Measurements from ENCODE around the gene TAB2. TPM values are rescaled to one million over a fixed set of nuclear protein-coding genes. Genes with fewer than 3 reads are reported as not detected.

Gene TAB2
- total and polyA plus RNA-seq, 2 of the 8 experiments (the other 6 are each of a cell fraction or from before 2014, with no cell fraction given): 40.4 to 63.0 TPM

- no peak for FAIRE-seq
- POLR2A ChIA-PET (ENCODE audit: partially characterized antibody): interaction anchor here (1.1 to 1.2 kb wide), 2 partner anchors 19 to 421 kb away, joined by 3 read pairs; no protein-coding TSS in a partner anchor
- no peak overlapping the region for H2BK20ac ChIP-seq (ENCODE audit: low read length)
Observed at GRCh38 chr6:149452037-149452939, 134.8 kb downstream of the TAB2 start.

More at GRCh38 chr6:149452037-149452939, 134.8 kb downstream of the TAB2 start:
- no peak overlapping the region for H3K27ac ChIP-seq (ENCODE audit: low read depth, low read length)
- no peak for DNase-seq (ENCODE audit: low read depth in 1 of 2, low spot score in 2 of 2)
- H3K23ac ChIP-seq (ENCODE audit: insufficient read length): no peak overlapping the region
- H3K4me1 ChIP-seq (replicated peaks in 1 of 4; ENCODE audit: control insufficient read depth in 3 of 4, insufficient read depth in 4 of 4, low read length in 3 of 4): peaks cover 0 to 1% (median 0%) of the 10 kb centered on the region in 4 experiments; a peak in 2 of 7 replicates
- H3K4me2 ChIP-seq (ENCODE audit: insufficient read depth in 1 of 2, low read depth in 2 of 2, low read length in 2 of 2): peak overlapping the region; percentile 73 to 96
- no peak overlapping the region for H2BK12ac ChIP-seq (ENCODE audit: low read depth, low read length)
- H3K4ac ChIP-seq (replicated peaks; ENCODE audit: insufficient read length, low read depth, low read length): no peak overlapping the region
- no peak overlapping the region for H4K5ac ChIP-seq (ENCODE audit: insufficient read length, low read depth, low read length)
- H3K79me2 ChIP-seq (ENCODE audit: control insufficient read depth in 1 of 2, insufficient read depth in 2 of 2, low read length in 2 of 2): no peaks in the 10 kb centered on the region
- H3K36me3 ChIP-seq (ENCODE audit: control insufficient read depth in 2 of 4, insufficient read depth in 4 of 4, low read length in 3 of 4): no peaks in the 10 kb centered on the region
- CTCF ChIA-PET (ENCODE audit: partially characterized antibody): interaction anchor here (1.0 to 1.4 kb wide), 3 partner anchors 9 to 372 kb away, joined by 3 to 7 read pairs (median 3); no protein-coding TSS in a partner anchor
- peak overlapping the region; percentile 10; the same call in 1 of the 2 replicates for H2AFZ ChIP-seq (ENCODE audit: low read length)
- no peak overlapping the region for H2BK120ac ChIP-seq (replicated peaks; ENCODE audit: low read depth, low read length)
- H3K23me2 ChIP-seq (ENCODE audit: low read depth, low read length): peaks cover 11% of the 10 kb centered on the region; the same call in 1 of the 2 replicates
- peaks cover 16 to 32% (median 30%) of the 10 kb centered on the region in 4 experiments for H3K27me3 ChIP-seq (replicated peaks in 1 of 4; ENCODE audit: control insufficient read depth in 3 of 4, extremely low read depth in 1 of 4, insufficient read depth in 3 of 4, low read length in 3 of 4)
- 89% methylated on average over 13 of the region's 13 CpGs; no CpG with 5 or more reads in 1 of the 2 experiments for whole genome bisulfite sequencing, 2 experiments (ENCODE audit: extremely low coverage in 1 of 2, insufficient coverage in 1 of 2, insufficient read length in 1 of 2, insufficient replicate concordance in 2 of 2, low coverage in 1 of 2, low lambda C conversion rate in 2 of 2, missing lambda C conversion rate in 1 of 2)
- no peak overlapping the region for H3K14ac ChIP-seq (ENCODE audit: insufficient read length)
- no peak overlapping the region for H4K8ac ChIP-seq (ENCODE audit: extremely low read depth, insufficient read depth, low read length)
- H2AK5ac ChIP-seq (ENCODE audit: low read depth, low read length): no peak overlapping the region
- H3K56ac ChIP-seq (replicated peaks; ENCODE audit: insufficient read length, low read depth, low read length): no peak overlapping the region
- H3K4me3 ChIP-seq (ENCODE audit: extremely low read depth in 1 of 4, insufficient read depth in 2 of 4, low read depth in 3 of 4, low read length in 4 of 4): no peak overlapping the region; a peak in 1 of 8 replicates
- H3K18ac ChIP-seq (ENCODE audit: extremely low read depth, low read length): no peak overlapping the region
- no peak for TF ChIP-seq KDM4A (IDR thresholded peaks at IDR 0.05; ENCODE audit: low read depth, low read length, severe bottlenecking)
- no peak for TF ChIP-seq CHD2 (IDR thresholded peaks at IDR 0.05; ENCODE audit: low read length)
- no peak for TF ChIP-seq GTF2F1 (IDR thresholded peaks at IDR 0.05; ENCODE audit: borderline replicate concordance, low read depth, low read length)
- no peaks in the 10 kb centered on the region for H3K9me3 ChIP-seq (ENCODE audit: insufficient read depth in 2 of 2, low read depth in 1 of 2, low read length in 1 of 2)
- H2BK5ac ChIP-seq (ENCODE audit: low read depth, low read length): no peak overlapping the region
- H2BK15ac ChIP-seq (ENCODE audit: low read length): no peak overlapping the region
- no peaks in the 10 kb centered on the region for H4K20me1 ChIP-seq (replicated peaks in 1 of 2; ENCODE audit: control insufficient read depth in 1 of 2, insufficient read depth in 2 of 2, low read length in 2 of 2)
- no peaks in the 10 kb centered on the region for H3K79me1 ChIP-seq (ENCODE audit: low read depth, low read length)
- H3K9ac ChIP-seq (replicated peaks in 1 of 4; ENCODE audit: extremely low read depth in 1 of 4, low read depth in 3 of 4, low read length in 3 of 4): no peak overlapping the region
- no peak overlapping the region for H4K91ac ChIP-seq (replicated peaks; ENCODE audit: insufficient read length, low read length)
